PC-3 (cell line): ENCODE results near the gene NUP153.

Experiments used
- EZH2 ChIP-seq: fragments of 300-600 bp; sonication (generic); IDR thresholded peaks from one replicate; pipeline ENCODE4 v1.6.1; 2017; ENCODE audit warnings: antibody characterized with exemption, mild to moderate bottlenecking, low read length; ENCODE audit not compliant: unreplicated experiment
- TF ChIP-seq, protein P1 (sequence below): fragments of 300-600 bp; sonication (generic); conservative IDR thresholded peaks from 2 replicates; pipeline ENCODE4 v1.5.1; 2017; ENCODE audit warnings: antibody characterized with exemption, low read depth, mild to moderate bottlenecking, low read length

DNA sequence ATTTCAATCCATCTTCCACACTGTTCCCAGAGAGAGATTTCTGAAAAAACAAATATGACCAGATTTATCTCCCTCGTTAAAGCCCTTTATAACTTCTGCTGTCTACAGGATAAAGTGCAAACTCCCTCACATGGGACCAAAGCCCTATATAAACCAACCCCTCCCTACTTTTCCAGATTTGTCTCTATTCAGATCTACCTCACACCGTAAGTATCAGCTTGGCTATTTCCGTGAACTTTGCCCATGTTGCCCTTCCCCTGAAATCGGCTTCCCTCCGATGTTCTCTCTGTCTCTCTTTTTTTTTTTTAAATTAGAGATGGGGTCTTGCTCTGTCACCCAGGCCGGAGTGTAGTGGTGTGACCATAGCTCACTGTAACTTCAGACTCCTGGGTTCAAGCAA lies 118.7 kb downstream of the NUP153 start:
- TF ChIP-seq, protein P1, sequence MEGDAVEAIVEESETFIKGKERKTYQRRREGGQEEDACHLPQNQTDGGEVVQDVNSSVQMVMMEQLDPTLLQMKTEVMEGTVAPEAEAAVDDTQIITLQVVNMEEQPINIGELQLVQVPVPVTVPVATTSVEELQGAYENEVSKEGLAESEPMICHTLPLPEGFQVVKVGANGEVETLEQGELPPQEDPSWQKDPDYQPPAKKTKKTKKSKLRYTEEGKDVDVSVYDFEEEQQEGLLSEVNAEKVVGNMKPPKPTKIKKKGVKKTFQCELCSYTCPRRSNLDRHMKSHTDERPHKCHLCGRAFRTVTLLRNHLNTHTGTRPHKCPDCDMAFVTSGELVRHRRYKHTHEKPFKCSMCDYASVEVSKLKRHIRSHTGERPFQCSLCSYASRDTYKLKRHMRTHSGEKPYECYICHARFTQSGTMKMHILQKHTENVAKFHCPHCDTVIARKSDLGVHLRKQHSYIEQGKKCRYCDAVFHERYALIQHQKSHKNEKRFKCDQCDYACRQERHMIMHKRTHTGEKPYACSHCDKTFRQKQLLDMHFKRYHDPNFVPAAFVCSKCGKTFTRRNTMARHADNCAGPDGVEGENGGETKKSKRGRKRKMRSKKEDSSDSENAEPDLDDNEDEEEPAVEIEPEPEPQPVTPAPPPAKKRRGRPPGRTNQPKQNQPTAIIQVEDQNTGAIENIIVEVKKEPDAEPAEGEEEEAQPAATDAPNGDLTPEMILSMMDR: no peak
- no peak for TF ChIP-seq EZH2
